HL-60 (cell line): ENCODE data around the gene F2R.

ENCODE experiments used
- DNase-seq, 2 experiments: peaks; one replicate each; pipeline ENCODE4 v3.0.0-alpha.2; 2010 to 2020; ENCODE audit warnings: low read depth in 1 of 2, low spot score in 1 of 2
- H3K27ac ChIP-seq: fragments of 250-450 bp; sonication (Bioruptor Pico); replicated peaks from 2 replicates; pipeline ENCODE4 v1.5.1; 2020; ENCODE audit warnings: mild to moderate bottlenecking, moderate library complexity
- H3K27me3 ChIP-seq: fragments of 250-450 bp; sonication (Bioruptor Pico); 2 replicates; pipeline ENCODE4 v1.5.1; 2021; ENCODE audit warnings: mild to moderate bottlenecking, moderate library complexity; ENCODE audit not compliant: insufficient read depth, poor library complexity, severe bottlenecking
- H3K4me3 ChIP-seq: replicated peaks from 2 replicates; pipeline ENCODE4 v1.5.1; 2011; ENCODE audit warnings: mild to moderate bottlenecking, control low read depth, low read length; ENCODE audit not compliant: insufficient read depth
- CTCF ChIP-seq: IDR thresholded peaks from one replicate; pipeline ENCODE4 v1.5.1; 2011; ENCODE audit warnings: low read length, control low read depth, inconsistent platforms; ENCODE audit not compliant: insufficient read depth
- GABPA ChIP-seq: IDR thresholded peaks from 2 replicates; pipeline ENCODE4 v1.6.1; 2012; ENCODE audit warnings: low read depth
- POLR2AphosphoS5 ChIP-seq: IDR thresholded peaks from 2 replicates; pipeline ENCODE4 v1.6.1; 2012; ENCODE audit warnings: low read depth
- REST ChIP-seq: IDR thresholded peaks from 2 replicates; pipeline ENCODE4 v1.6.1; 2012; ENCODE audit warnings: low read depth; ENCODE audit not compliant: insufficient replicate concordance
- SPI1 ChIP-seq: IDR thresholded peaks from 2 replicates; pipeline ENCODE4 v1.6.1; 2012; ENCODE audit warnings: low read depth, mild to moderate bottlenecking, borderline replicate concordance

F2R gene

GRCh38 chr5:76729373-76730290 lies 13.7 kb downstream of the F2R start:
- no peak overlapping the region for H3K27ac ChIP-seq
- DNase-seq, result no peak
- H3K27me3 ChIP-seq, result no peaks in the 10 kb centered on the region
- TF ChIP-seq POLR2AphosphoS5, result no peak
- TF ChIP-seq GABPA, result no peak
- no peak for TF ChIP-seq REST
- TF ChIP-seq SPI1, result no peak
- TF ChIP-seq CTCF, result no peak
- no peak overlapping the region for H3K4me3 ChIP-seq

GRCh38 chr5:76732405-76733048 lies 16.6 kb downstream of the F2R start:
- TF ChIP-seq POLR2AphosphoS5, result no peak
- TF ChIP-seq SPI1, result no peak
- no peak for TF ChIP-seq REST
- TF ChIP-seq GABPA, result no peak
- no peak for TF ChIP-seq CTCF
- Histone ChIP-seq H3K4me3 (no peak overlapping the region), H3K27ac (no peak overlapping the region), H3K27me3 (no peaks in the 10 kb centered on the region)
- no peak for DNase-seq

- no peak for TF ChIP-seq CTCF
- TF ChIP-seq POLR2AphosphoS5, result no peak
- TF ChIP-seq SPI1, result no peak
- no peak for TF ChIP-seq REST
- no peaks in the 10 kb centered on the region for H3K27me3 ChIP-seq
- no peak for DNase-seq
- no peak overlapping the region for H3K4me3 ChIP-seq
- no peak overlapping the region for H3K27ac ChIP-seq
Observed at GRCh38 chr5:76733049-76733417, 17.1 kb downstream of the F2R start.
